Osteoblast (primary cell): ENCODE data around the gene NGFR. TPM values are rescaled to one million over a fixed set of nuclear protein-coding genes. Genes with fewer than 3 reads are reported as not detected.
"Not testable (repeated sequence)": the region's sequence is repeated elsewhere in the genome, so short reads cannot be mapped to it uniquely, and the experiment has no call there.

ENCODE experiments used
- DNase-seq: peaks from one replicate; pipeline ENCODE4 v3.0.0; 2011; ENCODE audit warnings: low spot score, mixed read lengths; ENCODE audit not compliant: insufficient read length; ENCODE audit errors: missing footprints
- H2AFZ ChIP-seq: 2 replicates; pipeline ENCODE4 v1.6.0; 2011; ENCODE audit warnings: mild to moderate bottlenecking, low read length
- H3K27ac ChIP-seq: 2 replicates; pipeline ENCODE4 v1.5.1; 2011; ENCODE audit warnings: mild to moderate bottlenecking, low read depth, low read length, moderate library complexity
- H3K27me3 ChIP-seq: 2 replicates; pipeline ENCODE4 v1.6.0; 2012; ENCODE audit warnings: mild to moderate bottlenecking, control low read depth, inconsistent platforms, low read length, moderate library complexity; ENCODE audit not compliant: insufficient read depth
- H3K36me3 ChIP-seq: 2 replicates; pipeline ENCODE4 v1.5.1; 2011; ENCODE audit warnings: mild to moderate bottlenecking, low read length, control low read depth, moderate library complexity; ENCODE audit not compliant: insufficient read depth
- H3K4me1 ChIP-seq: 2 replicates; pipeline ENCODE4 v1.5.1; 2011; ENCODE audit warnings: mild to moderate bottlenecking, low read length, control low read depth, moderate library complexity; ENCODE audit not compliant: insufficient read depth
- H3K4me2 ChIP-seq: 2 replicates; pipeline ENCODE4 v1.6.0; 2011; ENCODE audit warnings: mild to moderate bottlenecking, low read length; ENCODE audit not compliant: insufficient read depth
- H3K4me3 ChIP-seq: fragments of 200-600 bp; sonication (generic); 3 replicates; pipeline ENCODE4 v1.5.1; 2012; ENCODE audit warnings: mild to moderate bottlenecking, low read length, inconsistent platforms; ENCODE audit not compliant: insufficient read depth
- H3K79me2 ChIP-seq: 2 replicates; pipeline ENCODE4 v1.6.0; 2012; ENCODE audit warnings: mild to moderate bottlenecking, low read length, control low read depth, inconsistent platforms; ENCODE audit not compliant: insufficient read depth
- H3K9me3 ChIP-seq: 2 replicates; pipeline ENCODE4 v1.5.1; 2011; ENCODE audit warnings: low read depth, low read length, control low read depth
- H4K20me1 ChIP-seq: 2 replicates; pipeline ENCODE4 v1.6.0; 2012; ENCODE audit warnings: mild to moderate bottlenecking, low read length, control low read depth; ENCODE audit not compliant: insufficient read depth
- CTCF ChIP-seq: IDR thresholded peaks from 2 replicates; pipeline ENCODE4 v1.5.1; 2011; ENCODE audit warnings: mild to moderate bottlenecking, low read depth, low read length, moderate library complexity; ENCODE audit errors: extremely low read depth
- total RNA-seq: library from RNA; depleted of rRNA; stranded (reverse); fragments of >200 nt; gene quantifications from 2 replicates; pipeline ENCODE4 v1.2.3, GENCODE V29; 2012

Gene NGFR
- total RNA-seq, 1 donor: under 0.01 TPM

GRCh38 chr17:49549311-49549605 lies 54.2 kb downstream of the NGFR start:
- Histone ChIP-seq H3K4me1 (no peaks in the 10 kb centered on the region), H2AFZ (no peak overlapping the region), H3K27ac (no peak overlapping the region), H4K20me1 (no peaks in the 10 kb centered on the region), H3K4me2 (no peak overlapping the region), H3K36me3 (no peaks in the 10 kb centered on the region), H3K4me3 (no peak overlapping the region), H3K9me3 (no peaks in the 10 kb centered on the region), H3K79me2 (no peaks in the 10 kb centered on the region), H3K27me3 (peaks cover 24% of the 10 kb centered on the region)
- peak; percentile 41 for DNase-seq
- no peak for TF ChIP-seq CTCF

- H3K4me1 ChIP-seq: no peaks in the 10 kb centered on the region
- H3K9me3 ChIP-seq: no peaks in the 10 kb centered on the region
- TF ChIP-seq CTCF: no peak
- peaks cover 24% of the 10 kb centered on the region for H3K27me3 ChIP-seq
- H3K27ac ChIP-seq: no peak overlapping the region
- no peaks in the 10 kb centered on the region for H3K79me2 ChIP-seq
- no peak overlapping the region for H2AFZ ChIP-seq
- H3K4me3 ChIP-seq: no peak overlapping the region
- no peak overlapping the region for H3K4me2 ChIP-seq
- no peaks in the 10 kb centered on the region for H3K36me3 ChIP-seq
- DNase-seq: peak; percentile 66
- H4K20me1 ChIP-seq: no peaks in the 10 kb centered on the region
Observed at GRCh38 chr17:49549691-49550678, 54.9 kb downstream of the NGFR start.

- H3K4me2 ChIP-seq, H3K36me3 ChIP-seq, H3K4me3 ChIP-seq, H3K79me2 ChIP-seq, H3K27ac ChIP-seq, H3K4me1 ChIP-seq, H4K20me1 ChIP-seq, DNase-seq, H2AFZ ChIP-seq, H3K9me3 ChIP-seq: not testable (repeated sequence)
- peaks cover 18% of the 10 kb centered on the region for H3K27me3 ChIP-seq
Observed at GRCh38 chr17:49550764-49551163, 55.7 kb downstream of the NGFR start.

GRCh38 chr17:49551221-49552069 lies 56.4 kb downstream of the NGFR start:
- peaks cover 4% of the 10 kb centered on the region for H3K4me1 ChIP-seq

More at GRCh38 chr17:49551221-49552069, 56.4 kb downstream of the NGFR start:
- no peaks in the 10 kb centered on the region for H4K20me1 ChIP-seq
- H3K4me2 ChIP-seq: no peak overlapping the region
- H2AFZ ChIP-seq: no peak overlapping the region
- H3K9me3 ChIP-seq: no peaks in the 10 kb centered on the region
- DNase-seq: peak; percentile 72
- H3K4me3 ChIP-seq: no peak overlapping the region
- no peaks in the 10 kb centered on the region for H3K79me2 ChIP-seq
- no peaks in the 10 kb centered on the region for H3K36me3 ChIP-seq
- no peak for TF ChIP-seq CTCF
- no peak overlapping the region for H3K27ac ChIP-seq
- peaks cover 14% of the 10 kb centered on the region for H3K27me3 ChIP-seq
